GM19467 (cell line): ENCODE measurements around the gene ZBTB8OS.
"Not testable (repeated sequence)": the region's sequence is repeated elsewhere in the genome, so short reads cannot be mapped to it uniquely, and the experiment has no call there.

Experiments
- ATAC-seq: cut with Tn5 transposase; IDR thresholded peaks from one replicate; pipeline ENCODE4 v1.9.1; 2021; ENCODE audit warnings: mild to moderate bottlenecking, moderate library complexity; ENCODE audit not compliant: unreplicated experiment

The ZBTB8OS gene

GRCh38 chr1:32650752-32651460 lies 556 bp upstream of the ZBTB8OS start, which contains the start of gene RBBP4:
TSS of gene RBBP4 (plus strand) at chr1:32651208. CDS start at chr1:32651307, 99 bp downstream.
- ATAC-seq = peak; percentile 79

- no peak for ATAC-seq
Measured at GRCh38 chr1:32647308-32648134, 2.8 kb downstream of the ZBTB8OS start.

GRCh38 chr1:32644426-32644825 lies 5.9 kb downstream of the ZBTB8OS start:
- no peak for ATAC-seq

DNA sequence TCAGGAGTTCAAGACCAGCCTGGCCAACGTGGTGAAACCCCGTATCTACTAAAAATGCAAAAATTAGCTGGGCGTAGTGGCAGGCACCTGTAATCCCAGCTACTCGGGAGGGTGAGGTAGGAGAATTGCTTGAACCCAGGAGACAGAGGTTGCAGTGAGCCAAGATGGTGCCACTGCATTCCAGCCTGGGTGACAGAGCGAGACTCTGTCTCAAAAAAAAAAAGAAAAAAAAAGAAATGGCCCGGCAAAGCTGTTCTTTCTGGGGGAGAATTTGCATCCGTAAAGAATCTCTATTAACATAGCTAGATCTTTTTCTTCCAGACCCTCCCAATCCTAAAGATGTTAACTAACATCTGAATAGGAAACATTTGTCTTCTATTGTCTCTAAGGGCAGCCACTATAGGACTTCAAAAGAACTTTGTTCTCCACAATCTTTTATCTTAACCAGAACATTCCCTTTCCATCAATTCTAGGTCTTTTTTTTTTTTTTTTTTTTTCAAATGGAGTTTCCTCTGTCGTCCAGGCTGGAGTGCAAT lies 8.0 kb downstream of the ZBTB8OS start:
- not testable (repeated sequence) for ATAC-seq

GRCh38 chr1:32639489-32640075 lies 10.8 kb downstream of the ZBTB8OS start:
- no peak for ATAC-seq

DNA sequence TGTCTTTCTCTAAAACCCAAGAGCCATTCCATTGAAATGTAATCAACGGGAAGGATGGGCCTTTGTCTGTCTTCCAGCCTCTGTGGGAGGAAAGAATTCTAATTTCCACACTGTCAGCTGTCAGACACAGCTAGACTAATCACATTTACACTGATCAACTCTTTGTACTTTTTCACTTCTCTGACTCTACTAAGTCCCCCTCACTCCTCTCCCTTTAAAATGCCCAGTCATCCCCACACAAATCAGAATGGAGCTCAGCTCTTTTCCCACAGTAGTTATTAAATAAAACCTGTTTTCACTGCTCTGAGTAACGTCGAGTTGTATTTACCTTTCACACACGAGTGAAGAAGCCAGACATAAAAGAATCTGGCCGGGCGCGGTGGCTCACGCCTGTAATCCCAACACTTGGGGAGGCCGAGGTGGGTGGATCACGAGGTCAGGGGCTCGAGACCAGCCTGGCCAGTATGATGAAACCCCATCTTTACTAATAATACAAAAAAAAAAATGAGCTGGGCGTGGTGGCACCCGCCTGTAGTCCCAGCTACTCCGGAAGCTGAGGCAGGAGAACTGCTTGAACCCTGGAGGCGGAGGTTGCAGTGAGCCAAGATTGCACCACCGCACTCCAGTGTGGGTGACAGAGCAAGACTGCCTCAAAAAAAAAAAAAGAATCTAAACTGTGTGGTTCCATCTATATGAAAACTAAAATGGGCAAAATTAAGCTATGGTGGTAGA lies 13.3 kb downstream of the ZBTB8OS start:
- no peak for ATAC-seq

- no peak for ATAC-seq
Measured at GRCh38 chr1:32635508-32636277, 14.7 kb downstream of the ZBTB8OS start.

DNA sequence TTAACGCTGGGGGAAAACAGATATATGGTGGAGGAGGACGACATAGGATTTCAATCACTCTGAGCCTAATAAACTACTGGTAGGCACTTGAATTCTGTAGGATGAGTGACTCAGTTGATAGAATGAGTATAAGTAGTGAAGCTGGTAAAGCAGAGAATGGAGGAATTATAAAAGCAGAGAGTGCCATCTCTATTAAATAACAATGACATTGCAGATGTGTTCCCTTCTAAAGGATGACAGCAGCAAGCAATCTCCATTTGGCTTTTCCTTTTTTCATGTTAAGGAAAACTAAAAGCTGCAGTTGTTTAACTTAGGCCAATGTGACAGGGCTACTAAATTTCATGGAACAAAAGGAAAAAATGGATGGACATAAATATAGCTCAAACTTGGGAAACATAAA lies 17.5 kb downstream of the ZBTB8OS start:
- no peak for ATAC-seq

DNA sequence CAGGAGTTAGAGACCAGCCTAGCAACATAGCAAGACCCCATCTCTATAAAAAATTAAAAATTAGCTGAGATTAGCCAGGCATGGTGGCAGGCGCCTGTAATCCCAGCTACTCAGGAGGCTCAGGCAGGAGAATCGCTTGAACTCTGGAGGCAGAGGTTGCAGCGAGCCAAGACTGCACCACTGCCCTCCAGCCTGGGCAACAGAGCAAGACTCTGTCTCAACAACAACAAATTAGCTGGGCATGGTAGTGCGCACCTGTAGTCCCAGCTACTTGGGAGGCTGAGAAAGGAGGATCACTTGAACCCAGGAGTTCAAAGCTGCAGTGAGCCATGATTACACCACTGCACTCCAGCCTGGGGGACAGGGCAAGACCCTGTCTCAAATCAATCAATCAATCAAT lies 20.2 kb downstream of the ZBTB8OS start:
- ATAC-seq = not testable (repeated sequence)

GRCh38 chr1:32627596-32628162 lies 22.7 kb downstream of the ZBTB8OS start:
- ATAC-seq = no peak

DNA sequence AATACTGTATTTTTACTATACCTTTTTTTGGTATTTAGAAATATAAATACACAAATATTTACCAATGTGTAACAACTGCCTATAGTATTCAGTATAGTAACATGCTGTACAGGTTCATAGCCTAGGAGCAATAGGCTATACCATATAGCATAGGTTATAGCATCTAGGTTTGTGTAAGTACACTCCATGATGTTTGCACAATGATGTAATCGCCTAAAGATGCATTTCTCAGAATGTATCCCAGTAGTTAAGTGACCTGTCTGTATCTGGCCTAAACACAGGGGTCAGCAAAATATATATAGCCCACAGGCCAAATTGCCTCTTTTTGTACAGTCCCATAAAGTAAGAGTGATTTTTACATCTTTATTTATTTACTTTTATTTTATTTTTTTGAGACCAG lies 24.2 kb downstream of the ZBTB8OS start:
- ATAC-seq = no peak

DNA sequence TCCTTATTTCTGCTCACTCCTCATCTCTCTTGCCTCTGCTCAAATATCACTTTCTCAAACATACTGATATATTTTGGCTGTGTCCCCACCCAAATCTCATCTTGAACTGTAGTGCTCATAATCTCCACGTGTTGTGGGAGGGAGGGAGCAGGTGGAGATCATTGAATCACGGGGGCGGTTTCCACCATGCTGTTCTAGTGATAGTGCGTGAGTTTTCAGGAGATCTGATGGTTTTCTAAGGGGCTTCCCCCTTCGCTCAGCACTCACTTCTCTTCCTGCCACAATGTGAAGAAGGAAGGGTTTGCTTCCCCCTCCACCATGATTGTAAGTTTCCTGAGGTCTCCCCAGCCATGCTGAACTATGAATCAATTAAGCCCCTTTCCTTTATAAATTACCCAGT lies 26.6 kb downstream of the ZBTB8OS start:
- ATAC-seq = no peak

DNA sequence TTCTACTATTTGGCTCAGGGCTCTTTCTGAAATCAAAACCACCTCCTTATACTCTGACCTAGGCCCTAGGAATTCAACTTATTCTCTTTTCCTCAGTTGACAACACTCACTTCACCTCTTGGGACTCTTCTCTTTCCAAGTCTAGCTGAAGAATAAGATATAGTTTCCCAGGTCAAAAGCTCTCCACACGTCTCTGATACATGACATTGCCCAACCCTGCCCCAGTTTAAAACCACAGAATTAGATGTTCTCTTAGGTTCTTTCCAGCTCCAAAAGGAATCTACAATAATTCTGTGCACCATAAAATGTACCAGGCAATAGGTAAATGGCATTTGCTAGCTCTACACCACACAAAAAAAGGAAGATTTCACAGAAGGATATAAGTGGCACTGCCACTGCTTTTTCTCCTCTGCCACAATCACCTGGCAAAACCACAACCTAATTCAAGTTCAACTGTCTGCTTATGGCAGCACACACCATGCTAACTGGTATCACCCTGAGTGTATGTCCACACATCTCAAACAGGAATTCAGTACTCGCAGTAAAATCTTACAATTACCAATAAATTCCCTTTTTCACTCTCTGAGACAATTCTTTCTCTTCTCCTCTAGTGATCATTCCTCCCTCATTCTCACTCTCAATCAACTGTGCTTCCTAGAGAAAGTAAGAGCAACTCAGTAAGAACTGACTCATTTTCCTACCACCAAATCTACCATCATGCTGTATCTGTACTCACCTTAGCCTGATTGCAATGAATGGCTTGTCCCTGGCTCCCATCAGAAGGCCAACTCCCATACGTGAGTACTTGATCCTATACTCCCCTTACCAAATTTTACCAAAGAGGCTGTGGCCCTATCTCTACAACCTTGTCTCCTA lies 27.3 kb downstream of the ZBTB8OS start:
- no peak for ATAC-seq

GRCh38 chr1:32622205-32622604 lies 28.1 kb downstream of the ZBTB8OS start:
- no peak for ATAC-seq

DNA sequence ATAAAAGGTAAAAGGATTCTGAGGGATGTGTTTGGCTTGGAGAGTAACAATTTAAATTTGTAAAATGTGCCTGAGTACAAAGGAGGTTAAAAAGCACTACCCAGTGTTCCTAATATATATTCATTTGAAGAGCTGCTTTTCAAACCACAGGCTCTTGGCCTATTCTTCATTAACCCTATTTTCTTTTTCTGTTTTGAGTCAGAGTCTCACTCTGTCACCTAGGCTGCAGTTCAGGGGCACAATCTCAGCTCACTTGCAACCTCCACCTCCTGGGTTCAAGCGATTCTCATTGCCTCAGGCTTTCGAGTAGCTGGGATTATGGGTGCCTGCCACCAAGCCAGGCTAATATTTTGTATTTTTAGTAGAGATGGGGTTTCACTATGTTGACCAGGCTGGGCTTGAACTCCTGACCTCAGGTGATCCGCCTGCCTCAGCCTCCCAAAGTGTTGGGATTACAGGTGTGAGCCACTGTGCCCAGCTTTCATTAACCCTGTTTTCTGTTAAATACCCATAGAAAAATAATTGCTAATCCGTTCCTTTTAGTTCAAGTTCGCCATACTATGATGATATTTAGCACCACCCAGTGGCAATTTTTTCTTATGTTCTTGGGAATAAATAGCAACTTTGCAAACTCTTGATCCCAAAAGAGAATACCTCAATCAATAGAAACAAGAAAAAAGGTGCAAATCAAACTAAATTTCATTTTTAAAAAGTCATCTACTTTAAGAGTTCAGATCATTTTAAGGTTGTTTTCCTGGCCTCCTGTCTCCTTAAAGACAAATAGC lies 30.5 kb downstream of the ZBTB8OS start:
- ATAC-seq = no peak

DNA sequence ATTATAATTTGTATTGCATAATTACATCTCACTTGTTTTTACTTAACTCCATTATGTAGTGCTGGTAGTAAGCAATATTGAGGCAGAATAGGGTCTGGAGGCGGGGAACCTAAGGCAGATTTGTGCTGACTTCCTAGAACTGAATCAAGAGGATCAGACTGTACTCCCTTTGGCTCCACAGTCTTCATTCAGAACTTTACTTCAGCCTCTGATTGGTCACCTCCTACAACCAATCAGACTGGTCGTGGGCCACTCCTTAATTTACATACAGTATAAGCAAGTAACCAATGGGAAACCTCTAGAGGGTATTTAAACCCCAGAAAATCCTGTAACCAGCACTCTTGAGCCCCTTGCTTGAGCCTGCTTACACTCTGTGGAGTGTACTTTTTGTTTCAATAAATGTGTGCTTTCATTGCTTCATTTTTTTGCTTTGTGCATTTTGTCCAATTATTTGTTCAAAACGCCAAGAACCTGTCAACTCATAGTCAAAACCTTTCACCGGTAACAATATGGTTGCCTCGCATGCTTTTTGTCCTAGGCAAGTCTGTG lies 31.6 kb downstream of the ZBTB8OS start:
- ATAC-seq = no peak

DNA sequence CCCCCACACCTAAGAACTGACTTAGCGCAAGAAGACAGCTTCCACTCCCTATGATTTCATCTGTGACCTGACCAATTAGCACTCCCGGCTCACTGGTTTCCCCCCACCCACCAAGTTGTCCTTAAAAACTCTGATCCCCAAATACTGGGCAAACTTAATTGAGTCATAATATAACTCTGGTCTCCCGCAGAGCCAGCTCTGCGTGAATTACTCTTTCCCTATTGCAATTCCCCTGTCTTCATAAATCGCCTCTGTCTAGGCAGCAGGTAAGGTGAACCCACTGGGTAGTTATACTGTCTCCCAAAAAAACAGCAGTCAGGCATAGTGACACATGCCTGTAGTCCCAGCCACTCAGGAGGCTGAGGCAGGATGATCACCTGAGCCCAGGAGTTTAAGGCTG lies 36.9 kb downstream of the ZBTB8OS start:
- no peak for ATAC-seq
